Activated effector memory CD4-positive, alpha-beta T cell treated with anti-CD3 and anti-CD28 coated beads, Interleukin-2, amount 50 U/mL, for 16 hours (primary cell): ENCODE measurements around the gene TUBA1C.
"Not testable (repeated sequence)": the region's sequence is repeated elsewhere in the genome, so short reads cannot be mapped to it uniquely, and the experiment has no call there.

Experiments used
- DNase-seq: peaks from one replicate; pipeline ENCODE4 v3.0.0-alpha.2; 2020

TUBA1C gene

GRCh38 chr12:49255857-49256637 lies 8.8 kb upstream of the TUBA1C start:
- no peak for DNase-seq

- not testable (repeated sequence) for DNase-seq
Observed at GRCh38 chr12:49257508-49258184, 7.2 kb upstream of the TUBA1C start.

GRCh38 chr12:49259452-49259851 lies 5.4 kb upstream of the TUBA1C start:
- DNase-seq = no peak

GRCh38 chr12:49260166-49260565 lies 4.7 kb upstream of the TUBA1C start:
- DNase-seq = no peak

GRCh38 chr12:49260571-49261363 lies 4.1 kb upstream of the TUBA1C start:
- DNase-seq = no peak

- no peak for DNase-seq
Observed at GRCh38 chr12:49261721-49262120, 3.2 kb upstream of the TUBA1C start.

GRCh38 chr12:49263400-49263763 lies 1.5 kb upstream of the TUBA1C start:
- DNase-seq = no peak

GRCh38 chr12:49264466-49264872 lies 413 bp upstream of the TUBA1C start:
- peak; percentile 83 for DNase-seq

- peak; percentile 45 for DNase-seq
Observed at GRCh38 chr12:49269191-49269590, 4.3 kb downstream of the TUBA1C start.

GRCh38 chr12:49272790-49273725 lies 8.2 kb downstream of the TUBA1C start:
- DNase-seq = no peak

- no peak for DNase-seq
Observed at GRCh38 chr12:49273726-49274395, 9.0 kb downstream of the TUBA1C start.

GRCh38 chr12:49274396-49275069 lies 9.7 kb downstream of the TUBA1C start:
- DNase-seq = no peak

- no peak for DNase-seq
Observed at GRCh38 chr12:49276304-49277290, 11.7 kb downstream of the TUBA1C start.

- DNase-seq = no peak
Observed at GRCh38 chr12:49277466-49277865, 12.6 kb downstream of the TUBA1C start.

- no peak for DNase-seq
Observed at GRCh38 chr12:49279706-49280159, 14.9 kb downstream of the TUBA1C start.

- not testable (repeated sequence) for DNase-seq
Observed at GRCh38 chr12:49280545-49280944, 15.7 kb downstream of the TUBA1C start.

GRCh38 chr12:49282302-49282701 lies 17.4 kb downstream of the TUBA1C start:
- no peak for DNase-seq

- DNase-seq = not testable (repeated sequence)
Observed at GRCh38 chr12:49282740-49283375, 18.0 kb downstream of the TUBA1C start.
